IMR-90 (cell line): ENCODE results near the gene AQP6. TPM values are rescaled to one million over a fixed set of nuclear protein-coding genes. Genes with fewer than 3 reads are reported as not detected.

ENCODE experiments used
- ATAC-seq: fragments of 200-7000 bp; cut with Tn5 transposase; 2 replicates; pipeline ENCODE4 v1.9.1; 2020; ENCODE audit warnings: low read depth, mild to moderate bottlenecking, moderate library complexity
- BruUV-seq: library from RNA; stranded (reverse); fragments of 400-500 nt; replicated peaks from 2 replicates; lab custom pipeline; 2021; lab: Mats Ljungman, UMichigan
- CTCF ChIA-PET: fragments of 300-600 bp; formaldehyde crosslinking; extraction: SDS; loops from one replicate; lab custom pipeline; 2021; ENCODE audit warnings: antibody characterized with exemption; lab: Yijun Ruan, JAX
- POLR2A ChIA-PET: fragments of 300-600 bp; sonication (Branson Sonifier 250); formaldehyde crosslinking; loops from one replicate; lab custom pipeline; 2022; ENCODE audit warnings: antibody characterized with exemption; ENCODE audit not compliant: unreplicated experiment; lab: Charles Lee
- DNase-seq: peaks from one replicate; pipeline ENCODE4 v3.0.0; 2013
- H2AFZ ChIP-seq: replicated peaks from 2 replicates; pipeline ENCODE3; 2013; ENCODE audit warnings: low read length, mild to moderate bottlenecking; ENCODE audit not compliant: poor library complexity
- H2AK5ac ChIP-seq: 2 replicates; pipeline ENCODE4 v1.6.1; 2013; ENCODE audit warnings: low read depth, low read length, inconsistent platforms
- H2AK9ac ChIP-seq: replicated peaks from 2 replicates; pipeline ENCODE3; 2013; ENCODE audit warnings: mild to moderate bottlenecking, low read depth, low read length, moderate library complexity; ENCODE audit not compliant: poor library complexity
- H2BK120ac ChIP-seq: 2 replicates; pipeline ENCODE4 v1.6.1; 2013; ENCODE audit warnings: low read depth, low read length, inconsistent platforms
- H2BK15ac ChIP-seq: 3 replicates; pipeline ENCODE4 v1.6.1; 2013; ENCODE audit warnings: low read depth, low read length, inconsistent platforms
- H2BK20ac ChIP-seq: 2 replicates; pipeline ENCODE4 v1.6.1; 2013; ENCODE audit warnings: low read depth, mild to moderate bottlenecking, inconsistent platforms, low read length, moderate library complexity
- H2BK5ac ChIP-seq: 2 replicates; pipeline ENCODE4 v1.6.1; 2013; ENCODE audit warnings: mild to moderate bottlenecking, low read depth, low read length, inconsistent platforms; ENCODE audit not compliant: poor library complexity, severe bottlenecking
- H3K14ac ChIP-seq: replicated peaks from 2 replicates; pipeline ENCODE4 v1.6.1; 2013; ENCODE audit warnings: low read depth, low read length, inconsistent platforms
- H3K18ac ChIP-seq: 2 replicates; pipeline ENCODE4 v1.6.1; 2013; ENCODE audit warnings: low read depth, low read length, control low read depth
- H3K23ac ChIP-seq: 2 replicates; pipeline ENCODE4 v1.6.1; 2013; ENCODE audit warnings: low read depth, low read length, inconsistent platforms
- H3K27ac ChIP-seq: 2 replicates; pipeline ENCODE4 v1.5.1; 2013; ENCODE audit warnings: mild to moderate bottlenecking, control low read depth, low read length; ENCODE audit not compliant: insufficient read depth
- H3K27me3 ChIP-seq: 2 replicates; pipeline ENCODE4 v1.6.1; 2013; ENCODE audit warnings: low read length; ENCODE audit not compliant: control insufficient read depth, insufficient read depth
- H3K36me3 ChIP-seq: 2 replicates; pipeline ENCODE4 v1.6.1; 2013; ENCODE audit warnings: low read length, mixed read lengths; ENCODE audit not compliant: control insufficient read depth, insufficient read depth
- H3K4ac ChIP-seq: 2 replicates; pipeline ENCODE4 v1.6.1; 2013; ENCODE audit warnings: low read depth, low read length, inconsistent platforms
- H3K4me1 ChIP-seq: 2 replicates; pipeline ENCODE4 v1.6.1; 2013; ENCODE audit warnings: low read length, mixed read lengths; ENCODE audit not compliant: control insufficient read depth, insufficient read depth
- H3K4me2 ChIP-seq: 2 replicates; pipeline ENCODE4 v1.6.1; 2013; ENCODE audit warnings: low read depth, mild to moderate bottlenecking, control low read depth, low read length, moderate library complexity
- H3K4me3 ChIP-seq: 2 replicates; pipeline ENCODE4 v1.5.1; 2013; ENCODE audit warnings: low read depth, mild to moderate bottlenecking, control low read depth, low read length, moderate library complexity; ENCODE audit not compliant: insufficient read depth
- H3K56ac ChIP-seq: 2 replicates; pipeline ENCODE4 v1.6.1; 2013; ENCODE audit warnings: low read length, inconsistent platforms; ENCODE audit not compliant: insufficient read depth; ENCODE audit errors: extremely low read depth
- H3K79me1 ChIP-seq, 2 experiments: 2 replicates each; pipeline ENCODE4 v1.6.1; 2013; ENCODE audit warnings: low read length in 2 of 2, inconsistent platforms in 1 of 2, low read depth in 1 of 2
- H3K9ac ChIP-seq: 2 replicates; pipeline ENCODE4 v1.6.1; 2013; ENCODE audit warnings: low read depth, low read length, control low read depth
- H3K9me1 ChIP-seq: 2 replicates; pipeline ENCODE4 v1.6.1; 2013; ENCODE audit warnings: low read length, inconsistent platforms; ENCODE audit not compliant: insufficient read depth
- H3K9me3 ChIP-seq: 2 replicates; pipeline ENCODE4 v1.6.1; 2013; ENCODE audit warnings: low read length; ENCODE audit not compliant: control insufficient read depth, insufficient read depth
- H4K20me1 ChIP-seq: 2 replicates; pipeline ENCODE4 v1.6.1; 2013; ENCODE audit warnings: low read length, inconsistent platforms; ENCODE audit not compliant: insufficient read depth
- H4K5ac ChIP-seq: 2 replicates; pipeline ENCODE4 v1.6.1; 2013; ENCODE audit warnings: mild to moderate bottlenecking, low read depth, low read length, control low read depth
- H4K8ac ChIP-seq, 2 experiments: 2 replicates each; pipeline ENCODE4 v1.6.1; 2013; ENCODE audit warnings: low read depth in 2 of 2, low read length in 2 of 2, control low read depth in 1 of 2, inconsistent platforms in 1 of 2
- H4K91ac ChIP-seq: 2 replicates; pipeline ENCODE4 v1.6.1; 2013; ENCODE audit warnings: low read depth, low read length, inconsistent platforms; ENCODE audit not compliant: insufficient read depth
- BHLHE40 ChIP-seq: fragments of 150-350 bp; IDR thresholded peaks from 2 replicates; pipeline ENCODE4 v1.6.1; 2016; ENCODE audit warnings: mild to moderate bottlenecking, low read depth, low read length
- CEBPB ChIP-seq: IDR thresholded peaks from 2 replicates; pipeline ENCODE4 v1.6.1; 2012; ENCODE audit warnings: low read depth, low read length, improper control_type of control experiment
- MAFK ChIP-seq: IDR thresholded peaks from 2 replicates; pipeline ENCODE4 v1.6.1; 2012; ENCODE audit warnings: low read depth, low read length, improper control_type of control experiment
- POLR2A ChIP-seq: IDR thresholded peaks from 2 replicates; pipeline ENCODE4 v1.6.1; 2012; ENCODE audit warnings: mild to moderate bottlenecking, low read depth, low read length
- RCOR1 ChIP-seq: IDR thresholded peaks from 2 replicates; pipeline ENCODE4 v1.6.1; 2012; ENCODE audit warnings: mild to moderate bottlenecking, low read length, improper control_type of control experiment; ENCODE audit not compliant: insufficient replicate concordance
- WGBS, 2 experiments: methylation state at CpG; one replicate each; pipeline versions ENCODE4 v1.1.5 to v1.1.7; 2013; ENCODE audit warnings: missing lambda C conversion rate in 2 of 2; ENCODE audit not compliant: insufficient read length in 1 of 2; ENCODE audit errors: extremely low coverage in 2 of 2; 5-methylcytosine and 5-hydroxymethylcytosine counted together
- dilution Hi-C: fragments of 300-500 bp; cut with HindIII; formaldehyde crosslinking; loops from one replicate; pipeline ENCODE4 v1.14.3; 2018; ENCODE audit warnings: low sequenced_read_pairs; ENCODE audit not compliant: unreplicated experiment
- in situ Hi-C: fragments of 300-500 bp; cut with MboI; formaldehyde crosslinking; loops from 3 replicates; pipeline ENCODE4 v1.14.3; 2019; ENCODE audit warnings: low sequenced_read_pairs, inconsistent platforms, mixed read lengths
- intact Hi-C: fragments of 100-400 bp; cut with micrococcal nuclease; formaldehyde crosslinking; loops from 2 replicates; pipeline ENCODE4 v1.10.0; 2022
- polyA plus RNA-seq, 3 experiments: library from polyadenylated mRNA; depleted of rRNA; stranded (reverse); fragments of >200 nt; gene quantifications; 2 replicates each; pipeline ENCODE4 v1.2.3, GENCODE V29; 2012; ENCODE audit warnings: low replicate concordance in 1 of 3
- total RNA-seq: library from RNA; depleted of rRNA; stranded (reverse); fragments of >200 nt; gene quantifications from 2 replicates; pipeline ENCODE4 v1.2.3, GENCODE V29; 2012
- TF ChIP-seq, protein P1 (sequence below): fragments of 150-350 bp; IDR thresholded peaks from 2 replicates; pipeline ENCODE4 v1.6.1; 2016; ENCODE audit warnings: low read depth, mild to moderate bottlenecking, low read length, moderate library complexity, borderline replicate concordance

AQP6 gene
- total and polyA plus RNA-seq, 2 of the 4 experiments (the other 2 are of a cell fraction): not detected

DNA sequence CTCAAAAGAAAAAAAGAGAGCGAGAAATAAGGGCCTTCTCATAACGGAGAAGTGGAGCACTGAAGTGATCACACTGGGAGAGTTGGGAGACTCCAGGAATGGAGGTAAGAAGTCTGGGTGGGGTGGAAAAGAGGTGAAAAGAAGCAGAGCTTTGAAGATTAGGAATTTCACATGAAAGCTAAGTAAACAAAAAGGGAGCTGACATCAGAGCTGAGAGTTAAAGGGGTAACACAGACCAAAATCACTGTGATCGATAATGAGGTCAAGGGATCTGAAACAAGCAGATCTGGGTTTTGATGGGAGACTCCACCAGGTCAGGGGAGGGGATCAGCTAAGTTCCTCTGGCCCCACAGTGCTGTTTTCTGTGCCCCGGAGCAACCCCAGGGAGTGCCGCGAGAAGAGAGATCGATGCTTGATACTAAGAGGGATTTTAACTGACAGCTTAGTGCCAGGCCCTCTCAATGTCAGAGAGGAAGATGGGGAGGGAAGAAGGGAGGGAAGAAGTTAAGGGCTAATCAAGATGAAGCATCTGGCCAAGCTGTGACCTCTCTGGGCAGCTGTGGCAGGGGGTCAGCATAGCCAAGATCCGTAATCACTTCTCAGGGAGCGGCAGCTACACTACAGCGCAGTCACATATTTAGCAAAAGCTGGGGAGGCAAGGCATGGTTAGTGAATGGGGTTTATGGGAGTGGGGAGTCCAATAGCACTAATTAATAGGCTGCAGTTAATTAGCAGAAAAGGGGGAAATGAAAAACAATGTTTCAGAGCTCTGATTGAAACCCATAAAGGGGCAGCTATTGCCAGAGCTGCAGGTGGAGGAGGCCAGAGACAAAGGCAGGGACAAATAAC lies 8.0 kb downstream of the AQP6 start:
- peaks cover 2 to 18% of the 10 kb centered on the region in 2 experiments; a peak in 3 of 4 replicates for H3K79me1 ChIP-seq
- no peak overlapping the region for H3K4me3 ChIP-seq
- H3K27me3 ChIP-seq: no peaks in the 10 kb centered on the region
- H2AK5ac ChIP-seq: no peak overlapping the region
- no TSS peak for BruUV-seq
- H3K9ac ChIP-seq: no peak overlapping the region
- no peaks in the 10 kb centered on the region for H4K20me1 ChIP-seq
- no peak for TF ChIP-seq MAFK
- TF ChIP-seq, protein P1, sequence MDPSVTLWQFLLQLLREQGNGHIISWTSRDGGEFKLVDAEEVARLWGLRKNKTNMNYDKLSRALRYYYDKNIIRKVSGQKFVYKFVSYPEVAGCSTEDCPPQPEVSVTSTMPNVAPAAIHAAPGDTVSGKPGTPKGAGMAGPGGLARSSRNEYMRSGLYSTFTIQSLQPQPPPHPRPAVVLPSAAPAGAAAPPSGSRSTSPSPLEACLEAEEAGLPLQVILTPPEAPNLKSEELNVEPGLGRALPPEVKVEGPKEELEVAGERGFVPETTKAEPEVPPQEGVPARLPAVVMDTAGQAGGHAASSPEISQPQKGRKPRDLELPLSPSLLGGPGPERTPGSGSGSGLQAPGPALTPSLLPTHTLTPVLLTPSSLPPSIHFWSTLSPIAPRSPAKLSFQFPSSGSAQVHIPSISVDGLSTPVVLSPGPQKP: no peak
- no peak for TF ChIP-seq CEBPB
- TF ChIP-seq BHLHE40: no peak
- no peak for TF ChIP-seq POLR2A
- TF ChIP-seq RCOR1: no peak
- DNase-seq: no peak
- no peak overlapping the region for H2BK20ac ChIP-seq
- ChIA-PET POLR2A (no interaction called here), CTCF (interaction anchor here (0.6 to 3.1 kb wide), 4 partner anchors 13 to 75 kb away, joined by 3 to 9 read pairs (median 4); partner anchors contain the start of gene RACGAP1)
- H2BK5ac ChIP-seq: no peak overlapping the region
- ATAC-seq: no peak
- no peak overlapping the region for H3K4ac ChIP-seq
- H2BK120ac ChIP-seq: no peak overlapping the region
- 90% methylated on average over 5 of the region's 10 CpGs; no CpG with 5 or more reads in 1 of the 2 experiments for WGBS, 2 experiments
- dilution Hi-C loops: no loop called here
- H4K91ac ChIP-seq: no peak overlapping the region
- H3K36me3 ChIP-seq: no peaks in the 10 kb centered on the region
- no peak overlapping the region for H2AFZ ChIP-seq
- no peak overlapping the region for H4K8ac ChIP-seq
- no peak overlapping the region; the same call in 1 of the 2 replicates for H3K23ac ChIP-seq
- H3K4me1 ChIP-seq: peaks cover 15% of the 10 kb centered on the region
- H3K56ac ChIP-seq: no peak overlapping the region
- no peak overlapping the region for H3K27ac ChIP-seq
- intact Hi-C loops: no loop called here
- no peak overlapping the region for H3K18ac ChIP-seq
- H3K4me2 ChIP-seq: no peak overlapping the region
- H2AK9ac ChIP-seq: no peak overlapping the region
- H2BK15ac ChIP-seq: no peak overlapping the region
- H3K9me1 ChIP-seq: peaks cover 15% of the 10 kb centered on the region
- no peak overlapping the region for H4K5ac ChIP-seq
- no peaks in the 10 kb centered on the region for H3K9me3 ChIP-seq
- in situ Hi-C loops: no loop called here
- H3K14ac ChIP-seq: no peak overlapping the region
